ENCODE results near the gene HMGCS2.

Gene HMGCS2

GRCh38 chr1:119743776-119744597, 24.7 kb downstream of the HMGCS2 start:
- Histone ChIP-seq H3K4me1 (ENCODE audit: control insufficient read depth in 1 of 2, insufficient read depth in 2 of 2, low read length in 2 of 2) (peaks cover 0 to 7% of the 10 kb centered on the region in 2 experiments), H2AK5ac (ENCODE audit: low read length) (no peak overlapping the region)

GRCh38 chr1:119743308-119743707, 25.4 kb downstream of the HMGCS2 start:
- Histone ChIP-seq H2BK120ac (ENCODE audit: insufficient read depth, low read length, poor library complexity) (no peak overlapping the region), H2BK12ac (ENCODE audit: low read length) (no peak overlapping the region), H3K9me3 (ENCODE audit: insufficient read depth, low read depth, low read length) (peaks cover 2% of the 10 kb centered on the region), H3K4ac (ENCODE audit: low read depth, low read length) (no peak overlapping the region), H2AFZ (ENCODE audit: insufficient read depth, low read length, poor library complexity) (no peak overlapping the region), H3K23ac (ENCODE audit: low read length) (no peak overlapping the region), H3K36me3 (ENCODE audit: control insufficient read depth in 1 of 2, insufficient read depth in 2 of 2, low read length in 2 of 2) (peaks cover 44 to 45% of the 10 kb centered on the region in 2 experiments), H4K8ac (ENCODE audit: low read depth, low read length) (no peak overlapping the region), H3K4me1 (ENCODE audit: control insufficient read depth in 1 of 2, insufficient read depth in 2 of 2, low read length in 2 of 2) (peaks cover 0 to 7% of the 10 kb centered on the region in 2 experiments), H2BK5ac (ENCODE audit: low read depth, low read length, poor library complexity) (no peak overlapping the region), H3K14ac (ENCODE audit: low read length) (no peak overlapping the region), H3K18ac (ENCODE audit: low read length) (no peak overlapping the region), H3K9ac (ENCODE audit: low read length) (no peak overlapping the region), H3K79me2 (ENCODE audit: control insufficient read depth, insufficient read depth, low read length, poor library complexity) (no peaks in the 10 kb centered on the region), H3K79me1 (ENCODE audit: low read length) (no peaks in the 10 kb centered on the region), H3K4me2 (ENCODE audit: low read length) (no peak overlapping the region), H4K91ac (ENCODE audit: low read depth, low read length) (no peak overlapping the region), H4K12ac (ENCODE audit: low read depth, low read length) (no peak overlapping the region), H3K4me3 (ENCODE audit: low read depth, low read length) (no peak overlapping the region), H3K27ac (ENCODE audit: low read depth, low read length) (no peak overlapping the region), H3K27me3 (ENCODE audit: insufficient read depth, low read length) (no peaks in the 10 kb centered on the region), H2AK5ac (ENCODE audit: low read length) (no peak overlapping the region)
- DNase-seq, result no peak
- WGBS (ENCODE audit: extremely low coverage, insufficient coverage, insufficient read length), result no CpG with 5 or more reads among the region's 3 CpGs

More at GRCh38 chr1:119743776-119744597, 24.7 kb downstream of the HMGCS2 start:
- Histone ChIP-seq H3K23ac (ENCODE audit: low read length) (no peak overlapping the region), H3K9me3 (ENCODE audit: insufficient read depth, low read depth, low read length) (peaks cover 2% of the 10 kb centered on the region), H4K91ac (ENCODE audit: low read depth, low read length) (no peak overlapping the region), H3K4me3 (ENCODE audit: low read depth, low read length) (no peak overlapping the region), H2BK5ac (ENCODE audit: low read depth, low read length, poor library complexity) (no peak overlapping the region), H3K4ac (ENCODE audit: low read depth, low read length) (no peak overlapping the region), H2BK12ac (ENCODE audit: low read length) (no peak overlapping the region), H3K79me2 (ENCODE audit: control insufficient read depth, insufficient read depth, low read length, poor library complexity) (no peaks in the 10 kb centered on the region), H3K14ac (ENCODE audit: low read length) (no peak overlapping the region), H3K27ac (ENCODE audit: low read depth, low read length) (no peak overlapping the region), H3K36me3 (ENCODE audit: control insufficient read depth in 1 of 2, insufficient read depth in 2 of 2, low read length in 2 of 2) (peaks cover 41 to 42% of the 10 kb centered on the region in 2 experiments), H4K12ac (ENCODE audit: low read depth, low read length) (no peak overlapping the region), H3K18ac (ENCODE audit: low read length) (no peak overlapping the region), H3K9ac (ENCODE audit: low read length) (no peak overlapping the region), H2BK120ac (ENCODE audit: insufficient read depth, low read length, poor library complexity) (no peak overlapping the region), H4K8ac (ENCODE audit: low read depth, low read length) (no peak overlapping the region), H3K79me1 (ENCODE audit: low read length) (no peaks in the 10 kb centered on the region), H2AFZ (ENCODE audit: insufficient read depth, low read length, poor library complexity) (no peak overlapping the region), H3K4me2 (ENCODE audit: low read length) (no peak overlapping the region), H3K27me3 (ENCODE audit: insufficient read depth, low read length) (no peaks in the 10 kb centered on the region)
- WGBS (ENCODE audit: extremely low coverage, insufficient coverage, insufficient read length), result no CpG with 5 or more reads among the region's 17 CpGs
- DNase-seq, result peak; percentile 56 to 85

GRCh38 chr1:119742677-119743076, 26.0 kb downstream of the HMGCS2 start:
- Histone ChIP-seq H4K12ac (ENCODE audit: low read depth, low read length) (no peak overlapping the region), H3K79me1 (ENCODE audit: low read length) (no peaks in the 10 kb centered on the region), H3K4me2 (ENCODE audit: low read length) (no peak overlapping the region), H3K9ac (ENCODE audit: low read length) (no peak overlapping the region), H3K36me3 (ENCODE audit: control insufficient read depth in 1 of 2, insufficient read depth in 2 of 2, low read length in 2 of 2) (peaks cover 48 to 50% of the 10 kb centered on the region in 2 experiments), H3K27me3 (ENCODE audit: insufficient read depth, low read length) (no peaks in the 10 kb centered on the region), H2BK5ac (ENCODE audit: low read depth, low read length, poor library complexity) (no peak overlapping the region), H3K4me1 (ENCODE audit: control insufficient read depth in 1 of 2, insufficient read depth in 2 of 2, low read length in 2 of 2) (peaks cover 0 to 6% of the 10 kb centered on the region in 2 experiments), H3K79me2 (ENCODE audit: control insufficient read depth, insufficient read depth, low read length, poor library complexity) (no peaks in the 10 kb centered on the region), H4K8ac (ENCODE audit: low read depth, low read length) (no peak overlapping the region), H3K4me3 (ENCODE audit: low read depth, low read length) (no peak overlapping the region), H3K18ac (ENCODE audit: low read length) (no peak overlapping the region), H3K9me3 (ENCODE audit: insufficient read depth, low read depth, low read length) (peaks cover 2% of the 10 kb centered on the region), H2BK120ac (ENCODE audit: insufficient read depth, low read length, poor library complexity) (no peak overlapping the region), H2AK5ac (ENCODE audit: low read length) (no peak overlapping the region), H3K4ac (ENCODE audit: low read depth, low read length) (no peak overlapping the region), H3K14ac (ENCODE audit: low read length) (no peak overlapping the region), H4K91ac (ENCODE audit: low read depth, low read length) (no peak overlapping the region), H2AFZ (ENCODE audit: insufficient read depth, low read length, poor library complexity) (no peak overlapping the region), H3K27ac (ENCODE audit: low read depth, low read length) (no peak overlapping the region), H3K23ac (ENCODE audit: low read length) (no peak overlapping the region), H2BK12ac (ENCODE audit: low read length) (no peak overlapping the region)
- DNase-seq, result no peak
- WGBS (ENCODE audit: extremely low coverage, insufficient coverage, insufficient read length), result no CpG with 5 or more reads among the region's 7 CpGs

GRCh38 chr1:119742202-119742601, 26.5 kb downstream of the HMGCS2 start:
- Histone ChIP-seq H3K9ac (ENCODE audit: low read length) (no peak overlapping the region), H3K27me3 (ENCODE audit: insufficient read depth, low read length) (no peaks in the 10 kb centered on the region), H3K4ac (ENCODE audit: low read depth, low read length) (no peak overlapping the region), H3K79me1 (ENCODE audit: low read length) (no peaks in the 10 kb centered on the region), H3K4me3 (ENCODE audit: low read depth, low read length) (no peak overlapping the region), H3K4me2 (ENCODE audit: low read length) (no peak overlapping the region), H3K18ac (ENCODE audit: low read length) (no peak overlapping the region), H4K8ac (ENCODE audit: low read depth, low read length) (no peak overlapping the region), H3K23ac (ENCODE audit: low read length) (no peak overlapping the region), H4K12ac (ENCODE audit: low read depth, low read length) (no peak overlapping the region), H3K79me2 (ENCODE audit: control insufficient read depth, insufficient read depth, low read length, poor library complexity) (no peaks in the 10 kb centered on the region), H2AFZ (ENCODE audit: insufficient read depth, low read length, poor library complexity) (no peak overlapping the region), H3K14ac (ENCODE audit: low read length) (no peak overlapping the region), H3K36me3 (ENCODE audit: control insufficient read depth in 1 of 2, insufficient read depth in 2 of 2, low read length in 2 of 2) (peaks cover 52 to 55% of the 10 kb centered on the region in 2 experiments), H3K4me1 (ENCODE audit: control insufficient read depth in 1 of 2, insufficient read depth in 2 of 2, low read length in 2 of 2) (peaks cover 0 to 3% of the 10 kb centered on the region in 2 experiments), H2BK120ac (ENCODE audit: insufficient read depth, low read length, poor library complexity) (no peak overlapping the region), H2AK5ac (ENCODE audit: low read length) (no peak overlapping the region), H2BK5ac (ENCODE audit: low read depth, low read length, poor library complexity) (no peak overlapping the region), H3K27ac (ENCODE audit: low read depth, low read length) (no peak overlapping the region), H3K9me3 (ENCODE audit: insufficient read depth, low read depth, low read length) (peaks cover 2% of the 10 kb centered on the region), H4K91ac (ENCODE audit: low read depth, low read length) (no peak overlapping the region), H2BK12ac (ENCODE audit: low read length) (no peak overlapping the region)
- no CpG with 5 or more reads among the region's 7 CpGs for WGBS (ENCODE audit: extremely low coverage, insufficient coverage, insufficient read length)
- DNase-seq, result peak in 1 of 2 donors; percentile 13

Data from trophoblast cell (in vitro differentiated cells and primary cell).